ENCODE measurements around the gene BRINP3. TPM values are rescaled to one million over a fixed set of nuclear protein-coding genes. Genes with fewer than 3 reads are reported as not detected.

Gene BRINP3
- total RNA-seq, 1 experiment from 2014 or later = not detected

GRCh38 chr1:190476321-190476720 is 1.3 kb downstream of the BRINP3 start:
- no peaks in the 10 kb centered on the region for H3K9me3 Mint-ChIP-seq
- H3K79me2 ChIP-seq (ENCODE audit: insufficient read depth, low read length) = no peaks in the 10 kb centered on the region
- peaks cover 33% of the 10 kb centered on the region for H3K23me2 ChIP-seq (ENCODE audit: insufficient read length, low read depth, low read length, poor library complexity, severe bottlenecking)
- H3T11ph ChIP-seq (ENCODE audit: low read length) = no peak overlapping the region
- no peak overlapping the region for H4K8ac ChIP-seq (replicated peaks; ENCODE audit: insufficient read length, low read depth, low read length)
- no peak overlapping the region for H3K27ac Mint-ChIP-seq
- no peak overlapping the region for H2BK15ac ChIP-seq (ENCODE audit: low read depth, low read length)
- no peak overlapping the region for H2AFZ ChIP-seq (ENCODE audit: low read length)
- no CpG with 5 or more reads among the region's 5 CpGs for WGBS (ENCODE audit: extremely low coverage, insufficient read length, low lambda C conversion rate)
- peaks cover 45 to 47% of the 10 kb centered on the region in 2 experiments for H3K4me1 Mint-ChIP-seq
- H3K23ac ChIP-seq (ENCODE audit: insufficient read length, low read depth, low read length) = no peak overlapping the region
- no peak overlapping the region for H4K91ac ChIP-seq (ENCODE audit: insufficient read length, low read depth, low read length)
- peak overlapping the region; percentile 95 for H3K4me2 ChIP-seq (ENCODE audit: insufficient read depth, insufficient read length, low read length)
- no peaks in the 10 kb centered on the region for H3K36me3 Mint-ChIP-seq (ENCODE audit: insufficient read depth in 1 of 3, low read depth in 3 of 3)
- no peak overlapping the region for H2BK20ac ChIP-seq (ENCODE audit: low read depth, low read length, poor library complexity, severe bottlenecking)
- peak overlapping the region in 1 of 2 experiments; percentile 88; a peak in 3 of 5 replicates for H3K4me3 Mint-ChIP-seq
- no peak overlapping the region for H2BK5ac ChIP-seq (ENCODE audit: insufficient read length, low read length)
- H3K4ac ChIP-seq (ENCODE audit: low read depth, low read length) = no peak overlapping the region
- H3K27ac ChIP-seq (ENCODE audit: insufficient read length, low read depth, low read length) = no peak overlapping the region
- no peak overlapping the region for H3K18ac ChIP-seq (ENCODE audit: insufficient read length, low read depth, low read length)
- H3K27me3 Mint-ChIP-seq (ENCODE audit: low read depth) = peaks cover 81% of the 10 kb centered on the region
- H3K79me1 ChIP-seq (ENCODE audit: insufficient read depth, low read depth, low read length, poor library complexity, severe bottlenecking) = no peaks in the 10 kb centered on the region
- H2BK12ac ChIP-seq (ENCODE audit: insufficient read length, low read depth, low read length) = no peak overlapping the region
- peaks cover 20% of the 10 kb centered on the region; the same call in 1 of the 2 replicates for H3K27me3 ChIP-seq (ENCODE audit: insufficient read depth, low read length)
- H3K4me1 ChIP-seq (ENCODE audit: insufficient read depth, low read length) = no peaks in the 10 kb centered on the region
- no peak overlapping the region for H4K5ac ChIP-seq (ENCODE audit: insufficient read length, low read depth, low read length)
- H4K20me1 ChIP-seq (ENCODE audit: control insufficient read depth, insufficient read depth, insufficient read length) = no peaks in the 10 kb centered on the region
- H3K9me3 ChIP-seq (ENCODE audit: control insufficient read depth, low read depth, low read length) = no peaks in the 10 kb centered on the region
- H3K14ac ChIP-seq (ENCODE audit: insufficient read depth, low read length) = no peak overlapping the region
- H3K56ac ChIP-seq (ENCODE audit: insufficient read length, low read depth, low read length) = no peak overlapping the region
- no peak overlapping the region for H2BK120ac ChIP-seq (ENCODE audit: low read depth, low read length, poor library complexity, severe bottlenecking)
- no peak for TF ChIP-seq CTCF (conservative IDR thresholded peaks at IDR 0.05)
- no peak for DNase-seq
- no peak overlapping the region for H2AK5ac ChIP-seq (ENCODE audit: insufficient read length, low read length)
- no peak overlapping the region for H3K9ac ChIP-seq (ENCODE audit: extremely low read depth, insufficient read length, low read length)
